VCaP (cell line): Measurements from ENCODE around the gene HAVCR1.
"Not testable (repeated sequence)": the region's sequence is repeated elsewhere in the genome, so short reads cannot be mapped to it uniquely, and the experiment has no call there.

ENCODE experiments used
- H3K27ac ChIP-seq: fragments of 450-650 bp; 2 replicates; pipeline ENCODE4 v1.5.1; 2017
- TF ChIP-seq, protein P1 (sequence below): fragments of 450-650 bp; conservative IDR thresholded peaks from 2 replicates; pipeline ENCODE4 v1.5.1; 2017; ENCODE audit warnings: mild to moderate bottlenecking, moderate library complexity

HAVCR1 gene

DNA sequence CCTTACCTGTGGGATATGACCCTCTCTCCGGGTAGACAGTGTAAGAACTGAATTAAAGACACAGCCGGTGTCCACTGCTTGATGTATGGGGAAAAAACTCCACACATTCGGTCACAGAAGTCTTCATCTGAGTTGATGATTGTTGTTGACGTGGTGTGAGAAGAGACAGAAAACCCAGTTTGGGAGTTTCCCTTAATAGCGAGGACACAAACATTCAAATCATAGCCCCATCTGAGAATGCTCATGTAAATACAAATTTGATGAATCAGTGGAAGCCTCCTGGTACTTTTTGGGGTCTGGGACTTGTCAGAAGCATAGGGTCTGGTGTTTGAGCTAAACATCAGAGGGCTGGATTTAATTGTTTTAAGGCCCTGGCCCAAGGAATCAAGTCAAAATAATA, 11.0 kb downstream of the HAVCR1 start:
- TF ChIP-seq, protein P1, sequence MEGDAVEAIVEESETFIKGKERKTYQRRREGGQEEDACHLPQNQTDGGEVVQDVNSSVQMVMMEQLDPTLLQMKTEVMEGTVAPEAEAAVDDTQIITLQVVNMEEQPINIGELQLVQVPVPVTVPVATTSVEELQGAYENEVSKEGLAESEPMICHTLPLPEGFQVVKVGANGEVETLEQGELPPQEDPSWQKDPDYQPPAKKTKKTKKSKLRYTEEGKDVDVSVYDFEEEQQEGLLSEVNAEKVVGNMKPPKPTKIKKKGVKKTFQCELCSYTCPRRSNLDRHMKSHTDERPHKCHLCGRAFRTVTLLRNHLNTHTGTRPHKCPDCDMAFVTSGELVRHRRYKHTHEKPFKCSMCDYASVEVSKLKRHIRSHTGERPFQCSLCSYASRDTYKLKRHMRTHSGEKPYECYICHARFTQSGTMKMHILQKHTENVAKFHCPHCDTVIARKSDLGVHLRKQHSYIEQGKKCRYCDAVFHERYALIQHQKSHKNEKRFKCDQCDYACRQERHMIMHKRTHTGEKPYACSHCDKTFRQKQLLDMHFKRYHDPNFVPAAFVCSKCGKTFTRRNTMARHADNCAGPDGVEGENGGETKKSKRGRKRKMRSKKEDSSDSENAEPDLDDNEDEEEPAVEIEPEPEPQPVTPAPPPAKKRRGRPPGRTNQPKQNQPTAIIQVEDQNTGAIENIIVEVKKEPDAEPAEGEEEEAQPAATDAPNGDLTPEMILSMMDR = no peak
- no peak overlapping the region for H3K27ac ChIP-seq

DNA sequence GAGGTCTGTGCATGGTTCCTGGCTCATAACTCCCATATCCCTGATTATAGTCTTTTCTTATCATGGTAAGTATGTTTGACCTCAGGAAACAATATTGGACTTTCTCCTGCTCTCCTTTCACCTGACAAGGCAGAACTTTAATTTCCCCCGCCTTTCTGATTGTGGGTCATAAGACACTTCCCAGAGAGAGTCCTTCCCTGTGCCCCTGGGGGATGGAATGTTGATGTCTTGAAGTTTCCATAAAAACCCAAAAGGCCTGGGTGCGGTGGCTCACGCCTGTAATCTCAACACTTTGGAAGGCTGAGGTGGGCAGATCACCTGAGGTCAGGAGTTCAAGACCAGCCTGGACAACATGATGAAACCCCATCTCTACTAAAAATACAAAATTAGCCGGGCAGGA, 11.9 kb downstream of the HAVCR1 start:
- H3K27ac ChIP-seq = not testable (repeated sequence)

DNA sequence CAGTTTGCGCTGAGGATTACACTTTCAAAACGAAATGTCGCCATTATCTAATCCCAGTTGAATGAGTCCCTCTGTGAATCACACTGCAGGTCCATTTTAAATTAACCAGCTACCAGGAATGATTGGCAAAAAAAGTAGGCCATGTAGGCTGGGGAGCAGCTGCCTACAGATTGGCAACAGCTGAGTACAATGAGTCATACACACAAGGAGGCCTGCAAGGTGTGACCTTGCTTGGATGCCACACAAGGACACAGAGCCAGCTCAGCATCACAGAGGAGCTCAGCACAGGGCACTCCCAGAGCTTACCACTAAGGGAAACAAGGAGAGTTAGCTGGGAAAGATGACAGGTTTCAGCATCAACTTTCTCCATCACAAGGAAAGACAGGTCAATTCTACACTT, 12.9 kb downstream of the HAVCR1 start:
- H3K27ac ChIP-seq = no peak overlapping the region

GRCh38 chr5:157045601-157046000, 13.3 kb downstream of the HAVCR1 start:
- H3K27ac ChIP-seq = no peak overlapping the region
- TF ChIP-seq, protein P1 = no peak

More for the DNA sequence above, 12.9 kb downstream of the HAVCR1 start:
- TF ChIP-seq, protein P1 = no peak

DNA sequence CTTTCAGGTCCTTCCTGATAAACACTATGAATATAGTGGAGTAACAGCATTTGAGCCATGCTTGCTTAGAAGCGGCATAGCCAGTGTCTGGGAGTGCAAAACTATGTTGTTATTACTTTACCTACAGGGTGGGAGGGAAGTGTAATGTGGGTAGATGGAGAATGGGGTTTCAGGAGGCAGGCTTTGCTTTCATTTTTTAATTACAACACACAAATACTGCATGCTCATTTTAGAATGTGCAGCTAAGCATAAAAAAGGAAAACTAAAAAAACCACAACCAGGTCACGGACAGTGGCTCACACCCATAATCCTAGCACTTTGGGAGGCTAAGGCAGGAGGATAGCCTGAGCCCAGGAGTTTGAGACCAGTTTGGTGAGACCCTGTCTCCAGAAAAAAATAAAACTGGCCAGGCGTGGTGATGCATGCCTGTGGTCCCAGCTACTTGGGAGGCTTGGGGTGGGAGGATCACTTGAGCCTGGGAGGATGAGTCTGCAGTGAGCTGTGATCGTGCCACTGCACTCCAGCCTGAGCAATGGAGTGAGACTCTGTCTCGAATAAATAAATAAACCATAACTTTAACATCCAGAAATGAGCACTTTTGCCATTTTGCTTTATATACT, 20.2 kb downstream of the HAVCR1 start:
- TF ChIP-seq, protein P1 = no peak
- H3K27ac ChIP-seq = no peak overlapping the region

GRCh38 chr5:157034106-157035072, 24.5 kb downstream of the HAVCR1 start:
- H3K27ac ChIP-seq = peak overlapping the region; percentile 67

DNA sequence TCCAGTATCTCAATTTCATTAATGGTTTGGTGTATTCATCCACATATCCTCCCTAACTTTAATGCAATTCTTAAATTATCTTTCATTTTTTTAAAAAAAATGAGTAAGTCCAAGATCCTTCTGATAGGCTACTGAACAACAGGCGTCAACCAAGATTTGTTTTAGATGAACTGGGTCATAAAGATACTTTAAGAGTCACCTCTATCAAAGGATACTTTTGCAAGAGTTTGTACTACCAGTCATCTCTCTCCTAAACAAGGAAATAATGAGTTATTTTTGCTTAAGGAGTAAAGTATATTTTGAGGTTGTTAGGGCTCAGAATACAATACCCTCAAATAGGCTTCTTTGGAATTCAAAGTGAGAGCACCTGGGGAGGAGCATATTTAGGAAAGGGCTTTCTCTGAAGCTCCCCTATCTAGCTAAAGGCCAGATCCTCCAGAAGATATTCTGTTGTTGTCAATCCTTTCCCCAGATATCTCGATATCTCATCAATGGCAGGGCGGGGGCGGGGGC, 25.8 kb downstream of the HAVCR1 start:
- H3K27ac ChIP-seq = peak overlapping the region; percentile 67; the same call in 1 of the 2 replicates
- TF ChIP-seq, protein P1 = no peak

DNA sequence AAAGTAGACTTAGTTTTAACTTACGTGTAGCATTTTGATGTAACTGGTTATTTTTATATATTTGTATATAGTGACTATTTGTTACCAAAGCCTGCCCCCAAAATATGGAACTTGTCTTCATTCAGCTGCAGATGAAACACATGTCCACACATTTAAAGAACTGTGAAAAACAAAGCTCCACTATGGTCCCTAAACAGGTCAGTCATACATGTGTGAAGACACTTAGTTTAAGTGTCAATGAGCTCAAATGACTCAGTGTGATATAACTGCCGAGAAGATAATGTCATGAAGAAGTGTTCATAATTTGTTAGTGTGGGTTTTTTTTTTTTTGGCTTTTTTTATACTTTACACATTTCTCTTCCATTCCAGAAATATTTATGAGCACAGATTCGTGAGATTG, 28.2 kb downstream of the HAVCR1 start:
- TF ChIP-seq, protein P1 = no peak
- H3K27ac ChIP-seq = no peak overlapping the region
